ENCODE results near the gene SRMS.

SRMS gene

DNA sequence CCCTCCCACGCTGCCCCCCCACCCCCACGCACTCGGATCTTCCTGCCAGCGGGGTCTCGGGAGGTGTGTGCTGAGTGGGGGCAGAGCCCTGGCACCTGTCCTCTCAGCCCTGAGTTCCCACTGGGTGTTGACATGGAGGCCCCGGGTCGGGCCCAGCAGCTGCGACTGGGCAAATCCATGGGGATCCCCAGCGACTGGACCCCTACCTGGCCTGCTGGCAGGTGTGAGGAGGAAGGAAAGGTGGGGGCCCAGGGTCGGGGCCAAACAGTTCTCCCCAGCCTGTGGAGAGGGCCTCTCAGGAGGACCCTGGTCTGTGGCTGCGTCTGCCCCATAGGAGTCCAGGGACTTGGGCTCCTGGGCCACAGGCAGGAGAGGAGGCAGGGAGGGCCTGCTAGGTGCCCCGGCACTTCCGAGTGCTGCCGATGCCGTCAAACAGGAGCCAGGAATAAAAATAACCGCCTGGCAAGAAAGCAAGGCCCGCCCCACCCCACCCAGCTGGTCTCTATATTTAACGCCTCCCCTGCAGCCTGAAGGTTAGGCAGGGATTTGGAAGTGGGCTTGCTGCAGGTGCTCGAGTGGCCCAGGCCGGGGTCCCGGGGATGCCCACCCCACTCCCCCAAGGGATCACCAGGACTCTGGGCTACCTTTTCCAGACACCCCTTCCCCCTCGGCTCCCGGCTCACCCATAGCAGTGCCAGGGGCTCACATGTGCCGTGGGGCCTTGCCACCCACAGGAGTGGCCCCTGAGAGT, 47.2 kb downstream of the SRMS start:
- no peak overlapping the region for H3K9ac ChIP-seq (ENCODE audit: low read length)
- H3K4me2 ChIP-seq (ENCODE audit: low read depth, low read length, poor library complexity, severe bottlenecking): no peak overlapping the region
- no peak for TF ChIP-seq EZH2phosphoT487 (conservative IDR thresholded peaks at IDR 0.05; ENCODE audit: low read length)
- TF ChIP-seq CTCF (IDR thresholded peaks at IDR 0.05; ENCODE audit: insufficient read depth, low read length, poor library complexity, severe bottlenecking): no peak
- no peaks in the 10 kb centered on the region for H3K79me2 ChIP-seq (ENCODE audit: insufficient read depth, low read length)
- H3K27me3 ChIP-seq (ENCODE audit: low read length): no peaks in the 10 kb centered on the region
- H3K36me3 ChIP-seq (ENCODE audit: low read length): no peaks in the 10 kb centered on the region
- H3K9me2 ChIP-seq (replicated peaks; ENCODE audit: insufficient read depth, low read length): no peaks in the 10 kb centered on the region
- H3K27ac ChIP-seq (ENCODE audit: low read depth, low read length): no peak overlapping the region
- no peaks in the 10 kb centered on the region for H3K9me3 ChIP-seq (ENCODE audit: insufficient read depth, low read length)
- no peak overlapping the region for H3K4me3 ChIP-seq (ENCODE audit: insufficient read depth, low read length, poor library complexity, severe bottlenecking)
- H3F3A ChIP-seq (ENCODE audit: insufficient read depth): no peaks in the 10 kb centered on the region
- no peaks in the 10 kb centered on the region for H4K20me1 ChIP-seq (ENCODE audit: low read depth, low read length)
- H2AFZ ChIP-seq (ENCODE audit: low read depth, low read length, severe bottlenecking): no peak overlapping the region

- no peak overlapping the region for H2AFZ ChIP-seq (ENCODE audit: low read depth, low read length, severe bottlenecking)
- H3K4me2 ChIP-seq (ENCODE audit: low read depth, low read length, poor library complexity, severe bottlenecking): no peak overlapping the region
- H3F3A ChIP-seq (ENCODE audit: insufficient read depth): no peaks in the 10 kb centered on the region
- H3K4me3 ChIP-seq (ENCODE audit: insufficient read depth, low read length, poor library complexity, severe bottlenecking): no peak overlapping the region
- H4K20me1 ChIP-seq (ENCODE audit: low read depth, low read length): no peaks in the 10 kb centered on the region
- H3K9me3 ChIP-seq (ENCODE audit: insufficient read depth, low read length): no peaks in the 10 kb centered on the region
- no peaks in the 10 kb centered on the region for H3K27me3 ChIP-seq (ENCODE audit: low read length)
- no peaks in the 10 kb centered on the region for H3K36me3 ChIP-seq (ENCODE audit: low read length)
- no peak for TF ChIP-seq CTCF (IDR thresholded peaks at IDR 0.05; ENCODE audit: insufficient read depth, low read length, poor library complexity, severe bottlenecking)
- no peak for TF ChIP-seq EZH2phosphoT487 (conservative IDR thresholded peaks at IDR 0.05; ENCODE audit: low read length)
- no peak overlapping the region for H3K9ac ChIP-seq (ENCODE audit: low read length)
- no peaks in the 10 kb centered on the region for H3K9me2 ChIP-seq (replicated peaks; ENCODE audit: insufficient read depth, low read length)
- H3K27ac ChIP-seq (ENCODE audit: low read depth, low read length): no peak overlapping the region
- no peaks in the 10 kb centered on the region for H3K79me2 ChIP-seq (ENCODE audit: insufficient read depth, low read length)
These were observed 48.1 kb downstream of the SRMS start for GRCh38 chr20:63499338-63499969.

DNA sequence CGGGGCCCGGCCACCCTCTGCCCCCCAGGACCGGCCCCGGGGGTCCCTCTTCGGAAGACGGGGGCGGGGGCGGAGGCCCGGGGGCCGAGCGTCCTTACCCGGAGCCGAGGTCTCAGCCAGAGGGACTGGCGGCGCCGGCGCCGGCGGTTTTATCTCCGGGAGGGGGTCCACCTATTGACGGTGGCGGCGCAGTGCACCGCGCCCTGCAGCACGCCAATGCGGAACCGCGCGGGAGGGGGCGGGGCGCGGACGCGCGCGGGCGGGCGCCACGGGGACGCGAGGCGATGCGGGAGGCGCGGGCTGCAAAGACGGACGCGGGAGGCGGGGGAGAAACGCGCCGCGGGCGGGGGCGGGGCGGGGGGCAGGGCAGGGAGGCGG, 48.6 kb downstream of the SRMS start, which contains the start of gene EEF1A2:
EEF1A2 (minus strand) TSS at position 124 of the 378 bp plus-strand sequence. CDS start 1,320 bp downstream, outside the sequence.
- H3K4me2 ChIP-seq (ENCODE audit: low read depth, low read length, poor library complexity, severe bottlenecking): no peak within 1 kb of the TSS
- H3K9me2 ChIP-seq (replicated peaks; ENCODE audit: insufficient read depth, low read length): no peaks in the 10 kb centered on the region
- no peaks in the 10 kb centered on the region for H3K79me2 ChIP-seq (ENCODE audit: insufficient read depth, low read length)
- H3K27ac ChIP-seq (ENCODE audit: low read depth, low read length): no peak within 1 kb of the TSS
- TF ChIP-seq EZH2phosphoT487 (conservative IDR thresholded peaks at IDR 0.05; ENCODE audit: low read length) (no peak), CTCF (IDR thresholded peaks at IDR 0.05; ENCODE audit: insufficient read depth, low read length, poor library complexity, severe bottlenecking) (no peak)
- no peak within 1 kb of the TSS for H3K4me3 ChIP-seq (ENCODE audit: insufficient read depth, low read length, poor library complexity, severe bottlenecking)
- no peaks in the 10 kb centered on the region for H4K20me1 ChIP-seq (ENCODE audit: low read depth, low read length)
- H3K27me3 ChIP-seq (ENCODE audit: low read length): no peaks in the 10 kb centered on the region
- no peaks in the 10 kb centered on the region for H3K36me3 ChIP-seq (ENCODE audit: low read length)
- no peak within 1 kb of the TSS for H2AFZ ChIP-seq (ENCODE audit: low read depth, low read length, severe bottlenecking)
- no peak within 1 kb of the TSS for H3K9ac ChIP-seq (ENCODE audit: low read length)
- H3K9me3 ChIP-seq (ENCODE audit: insufficient read depth, low read length): no peaks in the 10 kb centered on the region
- H3F3A ChIP-seq (ENCODE audit: insufficient read depth): no peaks in the 10 kb centered on the region

Data from SU-DHL-6 (cell line).